ENCODE data around the gene RBM22.

GRCh38 chr5:150651924-150652671 lies 48.8 kb downstream of the RBM22 start:
- TF ChIP-seq FOXP2 (optimal IDR thresholded peaks at IDR 0.05; ENCODE audit: borderline replicate concordance, extremely low read depth, extremely low read length, insufficient read depth): no peak
- no peak for TF ChIP-seq REST (IDR thresholded peaks at IDR 0.05; ENCODE audit: insufficient read depth in 1 of 2, low read depth in 2 of 2, low read length in 2 of 2)
- TF ChIP-seq POLR2AphosphoS5 (IDR thresholded peaks at IDR 0.05; ENCODE audit: low read depth, low read length): no peak

All from PFSK-1 (cell line).